AG04450 (cell line): ENCODE results near the gene SPON1. TPM values are rescaled to one million over a fixed set of nuclear protein-coding genes. Genes with fewer than 3 reads are reported as not detected.

Experiments
- CTCF ChIA-PET: fragments of 300-600, 350-600 bp; formaldehyde crosslinking; extraction: SDS; loops from one replicate; lab custom pipeline; 2022; ENCODE audit warnings: antibody characterized with exemption, inconsistent platforms; lab: Charles Lee
- POLR2A ChIA-PET: fragments of 350-600 bp; formaldehyde crosslinking; extraction: SDS; loops from one replicate; lab custom pipeline; 2021; ENCODE audit warnings: antibody characterized with exemption, inconsistent platforms; lab: Yijun Ruan, JAX
- DNase-seq: peaks from one replicate; pipeline ENCODE4 v3.0.0-alpha.2; 2011; ENCODE audit warnings: low read depth, low spot score
- H3K27ac ChIP-seq: one replicate; pipeline ENCODE4 v1.5.1; 2012; ENCODE audit warnings: low read depth, low read length, control low read depth
- H3K27me3 ChIP-seq: one replicate; pipeline ENCODE4 v1.6.0; 2012; ENCODE audit warnings: low read length; ENCODE audit not compliant: control insufficient read depth, insufficient read depth
- H3K4me3 ChIP-seq: 2 replicates; pipeline ENCODE4 v1.5.1; 2011; ENCODE audit warnings: mild to moderate bottlenecking, low read depth, low read length, control low read depth
- H3K9me3 ChIP-seq: 2 replicates; pipeline ENCODE4 v1.5.1; 2012; ENCODE audit warnings: low read length; ENCODE audit not compliant: control insufficient read depth, insufficient read depth
- polyA plus RNA-seq: library from polyadenylated mRNA; depleted of rRNA; stranded (reverse); fragments of >200 nt; gene quantifications from 2 replicates; pipeline ENCODE4 v1.2.3, GENCODE V29; 2011
- TF ChIP-seq, protein P1 (sequence below): IDR thresholded peaks from 2 replicates; pipeline ENCODE4 v1.5.1; 2011; ENCODE audit warnings: low read depth, low read length, control low read depth, inconsistent platforms

The SPON1 gene
- polyA plus RNA-seq, 1 experiment = 0.53 TPM

GRCh38 chr11:13993096-13993765 lies 30.7 kb downstream of the SPON1 start:
- no peak overlapping the region for H3K27ac ChIP-seq

DNA sequence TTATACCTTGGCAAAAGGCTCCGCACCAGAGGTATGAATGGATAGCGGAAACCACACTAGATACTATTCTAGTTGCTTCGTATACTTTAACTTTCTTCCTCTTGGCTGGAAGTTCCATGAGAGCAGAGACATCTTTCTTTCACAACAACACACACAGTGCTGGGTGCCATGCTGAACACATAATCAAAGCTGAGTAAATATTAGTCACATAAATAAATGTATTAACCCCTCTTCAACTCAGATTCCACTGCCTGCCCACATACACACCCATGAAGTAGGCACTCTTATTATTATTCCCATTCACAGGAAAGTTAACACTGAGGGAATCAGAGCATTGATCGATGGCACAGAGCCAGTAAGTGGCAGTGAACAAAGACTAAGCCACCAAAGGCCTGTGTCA lies 35.4 kb downstream of the SPON1 start:
- TF ChIP-seq, protein P1, sequence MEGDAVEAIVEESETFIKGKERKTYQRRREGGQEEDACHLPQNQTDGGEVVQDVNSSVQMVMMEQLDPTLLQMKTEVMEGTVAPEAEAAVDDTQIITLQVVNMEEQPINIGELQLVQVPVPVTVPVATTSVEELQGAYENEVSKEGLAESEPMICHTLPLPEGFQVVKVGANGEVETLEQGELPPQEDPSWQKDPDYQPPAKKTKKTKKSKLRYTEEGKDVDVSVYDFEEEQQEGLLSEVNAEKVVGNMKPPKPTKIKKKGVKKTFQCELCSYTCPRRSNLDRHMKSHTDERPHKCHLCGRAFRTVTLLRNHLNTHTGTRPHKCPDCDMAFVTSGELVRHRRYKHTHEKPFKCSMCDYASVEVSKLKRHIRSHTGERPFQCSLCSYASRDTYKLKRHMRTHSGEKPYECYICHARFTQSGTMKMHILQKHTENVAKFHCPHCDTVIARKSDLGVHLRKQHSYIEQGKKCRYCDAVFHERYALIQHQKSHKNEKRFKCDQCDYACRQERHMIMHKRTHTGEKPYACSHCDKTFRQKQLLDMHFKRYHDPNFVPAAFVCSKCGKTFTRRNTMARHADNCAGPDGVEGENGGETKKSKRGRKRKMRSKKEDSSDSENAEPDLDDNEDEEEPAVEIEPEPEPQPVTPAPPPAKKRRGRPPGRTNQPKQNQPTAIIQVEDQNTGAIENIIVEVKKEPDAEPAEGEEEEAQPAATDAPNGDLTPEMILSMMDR = no peak
- H3K27ac ChIP-seq = no peak overlapping the region
- CTCF ChIA-PET = no interaction called here
- H3K27me3 ChIP-seq = peaks cover 8% of the 10 kb centered on the region
- H3K9me3 ChIP-seq = no peaks in the 10 kb centered on the region; the same call in 1 of the 2 replicates
- no peak for DNase-seq
- H3K4me3 ChIP-seq = no peak overlapping the region
- POLR2A ChIA-PET = no interaction called here

More at GRCh38 chr11:13993096-13993765, 30.7 kb downstream of the SPON1 start:
- no peak for DNase-seq
- Histone ChIP-seq H3K27me3 (no peaks in the 10 kb centered on the region), H3K4me3 (no peak overlapping the region), H3K9me3 (no peaks in the 10 kb centered on the region; the same call in 1 of the 2 replicates)
- CTCF ChIA-PET = no interaction called here
- TF ChIP-seq, protein P1 = no peak
- POLR2A ChIA-PET = no interaction called here

DNA sequence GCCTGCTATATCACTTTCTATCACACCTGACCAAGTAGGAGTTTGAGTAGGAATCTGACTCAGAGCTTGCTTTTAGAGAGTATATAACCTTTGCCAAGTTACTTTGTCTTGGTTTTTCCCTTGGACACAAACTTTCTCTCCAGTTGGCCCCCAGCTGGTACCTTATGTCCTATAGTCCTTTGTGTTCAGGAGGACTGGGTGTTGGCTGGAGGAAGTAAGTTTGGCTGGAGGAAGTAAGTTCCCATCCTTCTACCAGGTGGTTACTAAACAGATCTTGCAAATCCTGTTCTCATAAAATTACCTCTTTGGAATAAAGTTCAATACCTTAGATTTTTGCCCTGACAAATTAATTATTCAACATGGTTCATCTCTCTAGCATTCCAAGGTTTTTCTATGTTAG lies 37.2 kb downstream of the SPON1 start:
- Histone ChIP-seq H3K9me3 (no peaks in the 10 kb centered on the region; the same call in 1 of the 2 replicates), H3K4me3 (no peak overlapping the region), H3K27me3 (peaks cover 8% of the 10 kb centered on the region), H3K27ac (no peak overlapping the region)
- CTCF ChIA-PET = no interaction called here
- POLR2A ChIA-PET = no interaction called here
- no peak for DNase-seq
- TF ChIP-seq, protein P1 = no peak

- TF ChIP-seq, protein P1 = no peak
- Histone ChIP-seq H3K9me3 (no peaks in the 10 kb centered on the region; the same call in 1 of the 2 replicates), H3K27me3 (peaks cover 8% of the 10 kb centered on the region), H3K27ac (no peak overlapping the region), H3K4me3 (no peak overlapping the region)
- ChIA-PET POLR2A (no interaction called here), CTCF (no interaction called here)
- no peak for DNase-seq
Measured at GRCh38 chr11:14001597-14001996, 39.1 kb downstream of the SPON1 start.

DNA sequence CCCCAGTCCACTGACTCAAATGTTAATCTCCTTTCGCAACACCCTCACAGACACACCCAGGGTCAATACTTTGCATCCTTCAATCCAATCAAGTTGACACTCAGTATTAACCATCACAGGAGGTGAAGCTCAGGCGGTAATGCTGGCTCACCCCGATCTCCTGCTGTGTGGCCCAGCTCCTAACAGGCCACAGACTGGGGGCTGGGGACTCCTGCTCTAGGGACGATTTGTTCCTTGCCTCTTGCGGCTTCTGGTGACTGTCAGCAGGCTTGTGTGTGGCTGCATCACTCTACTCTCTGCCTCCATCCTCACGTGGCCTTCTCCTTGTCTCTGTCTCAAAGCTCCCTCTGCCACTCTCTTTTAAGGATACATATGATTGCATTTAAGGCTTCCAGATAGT lies 45.0 kb downstream of the SPON1 start:
- Histone ChIP-seq H3K9me3 (no peaks in the 10 kb centered on the region), H3K27me3 (no peaks in the 10 kb centered on the region), H3K4me3 (no peak overlapping the region), H3K27ac (no peak overlapping the region)
- no peak for DNase-seq
- ChIA-PET POLR2A (no interaction called here), CTCF (no interaction called here)
- TF ChIP-seq, protein P1 = no peak
